NCI-H2081 treated with DMSO at 0.1 percent for 48 hours (cell line): Measurements from ENCODE around the gene CRYBG3.

Source experiments
- DNase-seq: peaks from one replicate; lab custom pipeline; 2025; lab: John Stamatoyannopoulos, UW

CRYBG3 gene

GRCh38 chr3:97974996-97975395 is 153.2 kb downstream of the CRYBG3 start:
- DNase-seq, result no peak

GRCh38 chr3:97975466-97975865 is 153.7 kb downstream of the CRYBG3 start:
- no peak for DNase-seq

GRCh38 chr3:97979610-97980009 is 157.8 kb downstream of the CRYBG3 start:
- no peak for DNase-seq

- no peak for DNase-seq
Observed at GRCh38 chr3:97981886-97982285, 160.1 kb downstream of the CRYBG3 start.

- DNase-seq, result no peak
Observed at GRCh38 chr3:97983933-97984491, 162.2 kb downstream of the CRYBG3 start.

- no peak for DNase-seq
Observed at GRCh38 chr3:97987306-97987705, 165.5 kb downstream of the CRYBG3 start.

- DNase-seq, result no peak
Observed at GRCh38 chr3:97988784-97989568, 167.2 kb downstream of the CRYBG3 start.

- DNase-seq, result no peak
Observed at GRCh38 chr3:97990624-97991292, 168.9 kb downstream of the CRYBG3 start.

- DNase-seq, result no peak
Observed at GRCh38 chr3:97991293-97991682, 169.5 kb downstream of the CRYBG3 start.

GRCh38 chr3:97992547-97993173 is 170.8 kb downstream of the CRYBG3 start:
- no peak for DNase-seq

- no peak for DNase-seq
Observed at GRCh38 chr3:97993526-97993925, 171.7 kb downstream of the CRYBG3 start.

- DNase-seq, result no peak
Observed at GRCh38 chr3:97994328-97994945, 172.6 kb downstream of the CRYBG3 start.
